HCEC 1CT (cell line): Measurements from ENCODE around the gene CCL15.
"Not testable (repeated sequence)": the region's sequence is repeated elsewhere in the genome, so short reads cannot be mapped to it uniquely, and the experiment has no call there.

ENCODE experiments used
- DNase-seq: peaks from one replicate; pipeline ENCODE4 v3.0.0-alpha.2; 2017

CCL15 gene

GRCh38 chr17:36001110-36001771 lies at the start of gene CCL15:
Gene CCL15 (minus strand): TSS chr17:36001553. CDS start chr17:36001492, 61 bp downstream.
- no peak for DNase-seq

GRCh38 chr17:36049643-36050042 lies 48.3 kb upstream of the CCL15 start:
- DNase-seq: no peak

GRCh38 chr17:36048066-36048465 lies 46.7 kb upstream of the CCL15 start:
- DNase-seq: no peak

GRCh38 chr17:36036235-36036634 lies 34.9 kb upstream of the CCL15 start:
- no peak for DNase-seq

- no peak for DNase-seq
Measured at GRCh38 chr17:36034127-36034526, 32.8 kb upstream of the CCL15 start.

- DNase-seq: no peak
Measured at GRCh38 chr17:36030956-36031355, 29.6 kb upstream of the CCL15 start.

GRCh38 chr17:36027761-36028160 lies 26.4 kb upstream of the CCL15 start:
- no peak for DNase-seq

- no peak for DNase-seq
Measured at GRCh38 chr17:36024106-36024869, 22.9 kb upstream of the CCL15 start.

- DNase-seq: no peak
Measured at GRCh38 chr17:36019423-36019822, 18.1 kb upstream of the CCL15 start.

- no peak for DNase-seq
Measured at GRCh38 chr17:36017799-36018198, 16.4 kb upstream of the CCL15 start, which contains the start of gene CCL23. Gene CCL23 (minus strand): TSS chr17:36017972. CDS start chr17:36017897, 75 bp downstream.

GRCh38 chr17:36016555-36016954 lies 15.2 kb upstream of the CCL15 start:
- DNase-seq: no peak

- DNase-seq: not testable (repeated sequence)
Measured at GRCh38 chr17:36015895-36016294, 14.5 kb upstream of the CCL15 start.

- no peak for DNase-seq
Measured at GRCh38 chr17:36014946-36015345, 13.6 kb upstream of the CCL15 start.

GRCh38 chr17:36011201-36011600 lies 9.8 kb upstream of the CCL15 start:
- no peak for DNase-seq

- no peak for DNase-seq
Measured at GRCh38 chr17:36008998-36009665, 7.8 kb upstream of the CCL15 start.

GRCh38 chr17:36004594-36005108 lies 3.3 kb upstream of the CCL15 start:
- no peak for DNase-seq

- no peak for DNase-seq
Measured at GRCh38 chr17:36002631-36003030, 1.3 kb upstream of the CCL15 start.

- no peak for DNase-seq
Measured at GRCh38 chr17:36001862-36002603, 680 bp upstream of the CCL15 start.

GRCh38 chr17:36000732-36001109 lies 632 bp downstream of the CCL15 start:
- no peak for DNase-seq

- no peak for DNase-seq
Measured at GRCh38 chr17:35998756-35999155, 2.6 kb downstream of the CCL15 start.

GRCh38 chr17:35998018-35998545 lies 3.3 kb downstream of the CCL15 start:
- DNase-seq: no peak

- DNase-seq: not testable (repeated sequence)
Measured at GRCh38 chr17:35995346-35995745, 6.0 kb downstream of the CCL15 start.

GRCh38 chr17:35991075-35991474 lies 10.3 kb downstream of the CCL15 start:
- no peak for DNase-seq
